ENCODE results near the gene ZNF587.
"Not testable (repeated sequence)": the region's sequence is repeated elsewhere in the genome, so short reads cannot be mapped to it uniquely, and the experiment has no call there.

DNA sequence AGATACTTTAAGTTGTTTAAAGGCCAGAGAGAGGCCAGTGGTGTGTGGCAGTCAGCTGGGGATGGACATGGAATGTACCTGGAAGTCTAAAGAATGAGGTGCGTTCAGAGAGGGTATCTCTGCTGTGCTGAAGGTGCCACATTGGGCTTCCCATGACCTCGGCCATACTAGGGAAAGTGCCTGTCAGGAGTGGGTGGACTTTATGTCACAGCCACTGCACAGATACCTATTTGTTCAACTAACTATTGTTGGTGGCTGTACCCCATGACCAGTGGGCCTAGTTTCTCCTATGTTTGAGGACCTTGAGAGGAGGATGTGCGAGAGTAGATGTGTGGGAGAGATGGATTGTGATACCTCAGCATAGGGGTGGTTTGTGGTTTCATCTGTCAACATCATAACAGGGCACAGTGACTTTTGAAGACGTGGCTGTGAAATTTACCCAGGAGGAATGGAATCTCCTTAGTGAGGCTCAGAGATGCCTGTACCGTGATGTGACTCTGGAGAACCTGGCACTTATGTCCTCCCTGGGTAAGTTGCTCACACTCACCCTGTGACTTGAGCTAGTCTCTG is 11.0 kb upstream of the ZNF587 start:
- TF ChIP-seq, protein P1, sequence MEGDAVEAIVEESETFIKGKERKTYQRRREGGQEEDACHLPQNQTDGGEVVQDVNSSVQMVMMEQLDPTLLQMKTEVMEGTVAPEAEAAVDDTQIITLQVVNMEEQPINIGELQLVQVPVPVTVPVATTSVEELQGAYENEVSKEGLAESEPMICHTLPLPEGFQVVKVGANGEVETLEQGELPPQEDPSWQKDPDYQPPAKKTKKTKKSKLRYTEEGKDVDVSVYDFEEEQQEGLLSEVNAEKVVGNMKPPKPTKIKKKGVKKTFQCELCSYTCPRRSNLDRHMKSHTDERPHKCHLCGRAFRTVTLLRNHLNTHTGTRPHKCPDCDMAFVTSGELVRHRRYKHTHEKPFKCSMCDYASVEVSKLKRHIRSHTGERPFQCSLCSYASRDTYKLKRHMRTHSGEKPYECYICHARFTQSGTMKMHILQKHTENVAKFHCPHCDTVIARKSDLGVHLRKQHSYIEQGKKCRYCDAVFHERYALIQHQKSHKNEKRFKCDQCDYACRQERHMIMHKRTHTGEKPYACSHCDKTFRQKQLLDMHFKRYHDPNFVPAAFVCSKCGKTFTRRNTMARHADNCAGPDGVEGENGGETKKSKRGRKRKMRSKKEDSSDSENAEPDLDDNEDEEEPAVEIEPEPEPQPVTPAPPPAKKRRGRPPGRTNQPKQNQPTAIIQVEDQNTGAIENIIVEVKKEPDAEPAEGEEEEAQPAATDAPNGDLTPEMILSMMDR (IDR thresholded peaks at IDR 0.05): not testable (repeated sequence)
- not testable (repeated sequence) for TF ChIP-seq POLR2A, POLR2AphosphoS5, EP300 (IDR thresholded peaks at IDR 0.05)
